ENCODE results near the gene MAP3K7.

The MAP3K7 gene

GRCh38 chr6:90478278-90478677 lies 108.6 kb downstream of the MAP3K7 start:
- no peaks in the 10 kb centered on the region for H3K9me3 ChIP-seq (ENCODE audit: severe bottlenecking)
- peak overlapping the region; percentile 19 for H3K27ac ChIP-seq (ENCODE audit: poor library complexity, severe bottlenecking)
- peaks cover 10% of the 10 kb centered on the region for H3K4me1 ChIP-seq (ENCODE audit: insufficient read depth, poor library complexity, severe bottlenecking)
- no peak overlapping the region for H3K4me3 ChIP-seq (ENCODE audit: severe bottlenecking)
- DNase-seq (ENCODE audit: low spot score) (no peak), ATAC-seq (ENCODE audit: low read depth) (no peak)
- H3K36me3 ChIP-seq (ENCODE audit: low read depth), result no peaks in the 10 kb centered on the region
- H3K27me3 ChIP-seq (ENCODE audit: insufficient read depth, poor library complexity, severe bottlenecking), result no peaks in the 10 kb centered on the region
- TF ChIP-seq CTCF (IDR thresholded peaks at IDR 0.05; ENCODE audit: poor library complexity, severe bottlenecking), result no peak

DNA sequence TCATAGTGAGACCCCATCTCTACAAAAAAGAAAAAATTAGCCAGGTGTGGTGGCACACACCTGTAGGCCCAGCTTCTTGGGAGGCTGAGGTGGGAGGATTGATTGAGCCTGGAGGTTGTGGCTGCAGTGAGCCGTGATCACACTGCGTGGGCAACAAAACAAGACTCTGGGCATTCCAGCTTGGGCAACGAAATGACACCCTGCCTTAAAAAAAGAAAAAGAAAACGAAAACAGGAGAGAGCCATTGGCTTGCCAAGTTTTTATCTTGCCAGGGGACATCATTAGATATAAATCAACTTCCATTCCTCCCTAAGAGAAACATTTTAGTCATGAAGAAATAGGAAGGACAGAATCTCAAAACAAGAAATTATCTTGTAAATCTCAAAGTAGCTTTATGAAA lies 109.5 kb downstream of the MAP3K7 start:
- Histone ChIP-seq H3K4me3 (ENCODE audit: severe bottlenecking) (no peak overlapping the region), H3K9me3 (ENCODE audit: severe bottlenecking) (no peaks in the 10 kb centered on the region), H3K27ac (ENCODE audit: poor library complexity, severe bottlenecking) (no peak overlapping the region), H3K36me3 (ENCODE audit: low read depth) (no peaks in the 10 kb centered on the region), H3K27me3 (ENCODE audit: insufficient read depth, poor library complexity, severe bottlenecking) (no peaks in the 10 kb centered on the region), H3K4me1 (ENCODE audit: insufficient read depth, poor library complexity, severe bottlenecking) (peaks cover 10% of the 10 kb centered on the region)
- no peak for DNase-seq (ENCODE audit: low spot score)
- ATAC-seq (ENCODE audit: low read depth), result no peak
- TF ChIP-seq CTCF (IDR thresholded peaks at IDR 0.05; ENCODE audit: poor library complexity, severe bottlenecking), result no peak

DNA sequence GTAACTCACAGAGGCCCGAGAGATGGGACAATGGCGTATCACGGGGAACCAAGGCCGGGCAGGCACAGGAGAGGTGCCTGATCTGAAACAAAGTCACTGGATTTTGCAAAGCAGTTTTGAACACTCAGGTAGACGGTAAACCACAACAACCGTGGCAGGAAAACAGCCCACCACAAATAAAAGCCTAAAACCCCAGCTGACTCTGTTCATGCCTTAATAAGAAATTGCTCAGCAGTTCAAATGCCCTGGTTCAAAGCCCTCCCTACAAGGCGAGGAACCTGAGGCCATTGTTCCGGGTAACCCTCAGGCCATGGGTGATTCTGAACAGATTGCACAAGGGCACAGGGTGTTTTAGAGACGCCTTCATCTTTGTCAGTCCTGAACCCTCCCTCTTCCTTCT lies 114.2 kb downstream of the MAP3K7 start:
- TF ChIP-seq CTCF (IDR thresholded peaks at IDR 0.05; ENCODE audit: poor library complexity, severe bottlenecking), result no peak
- Histone ChIP-seq H3K4me1 (ENCODE audit: insufficient read depth, poor library complexity, severe bottlenecking) (peaks cover 9% of the 10 kb centered on the region), H3K36me3 (ENCODE audit: low read depth) (no peaks in the 10 kb centered on the region), H3K27ac (ENCODE audit: poor library complexity, severe bottlenecking) (no peak overlapping the region), H3K27me3 (ENCODE audit: insufficient read depth, poor library complexity, severe bottlenecking) (no peaks in the 10 kb centered on the region), H3K9me3 (ENCODE audit: severe bottlenecking) (no peaks in the 10 kb centered on the region), H3K4me3 (ENCODE audit: severe bottlenecking) (no peak overlapping the region)
- ATAC-seq (ENCODE audit: low read depth) (no peak), DNase-seq (ENCODE audit: low spot score) (no peak)

DNA sequence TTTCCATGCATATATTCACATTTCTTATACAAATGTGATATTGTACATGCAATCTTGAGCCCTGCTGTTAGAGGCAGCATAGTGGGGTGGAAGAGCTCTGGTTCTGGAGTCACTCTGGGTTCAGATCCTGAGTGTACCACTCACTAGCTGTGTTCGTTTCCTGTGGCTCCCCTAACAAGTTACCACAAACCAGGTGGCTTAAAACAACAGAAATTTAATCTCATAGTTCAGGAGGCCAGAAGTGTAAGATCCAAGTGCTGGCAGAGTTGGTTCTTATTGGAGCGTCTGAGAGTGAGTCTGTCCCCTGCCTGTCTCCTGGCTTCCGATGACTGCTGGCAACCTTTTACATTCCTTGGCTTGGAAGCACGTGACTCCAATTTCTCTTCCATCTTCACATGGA lies 115.6 kb downstream of the MAP3K7 start:
- ATAC-seq (ENCODE audit: low read depth) (no peak), DNase-seq (ENCODE audit: low spot score) (no peak)
- Histone ChIP-seq H3K36me3 (ENCODE audit: low read depth) (no peaks in the 10 kb centered on the region), H3K27me3 (ENCODE audit: insufficient read depth, poor library complexity, severe bottlenecking) (no peaks in the 10 kb centered on the region), H3K4me3 (ENCODE audit: severe bottlenecking) (no peak overlapping the region), H3K9me3 (ENCODE audit: severe bottlenecking) (no peaks in the 10 kb centered on the region), H3K4me1 (ENCODE audit: insufficient read depth, poor library complexity, severe bottlenecking) (peaks cover 10% of the 10 kb centered on the region), H3K27ac (ENCODE audit: poor library complexity, severe bottlenecking) (no peak overlapping the region)
- TF ChIP-seq CTCF (IDR thresholded peaks at IDR 0.05; ENCODE audit: poor library complexity, severe bottlenecking), result no peak

GRCh38 chr6:90469906-90470305 lies 117.0 kb downstream of the MAP3K7 start:
- TF ChIP-seq CTCF (IDR thresholded peaks at IDR 0.05; ENCODE audit: poor library complexity, severe bottlenecking), result no peak
- no peaks in the 10 kb centered on the region for H3K36me3 ChIP-seq (ENCODE audit: low read depth)
- H3K9me3 ChIP-seq (ENCODE audit: severe bottlenecking), result no peaks in the 10 kb centered on the region
- no peak overlapping the region for H3K4me3 ChIP-seq (ENCODE audit: severe bottlenecking)
- no peaks in the 10 kb centered on the region for H3K27me3 ChIP-seq (ENCODE audit: insufficient read depth, poor library complexity, severe bottlenecking)
- ATAC-seq (ENCODE audit: low read depth), result no peak
- peaks cover 6% of the 10 kb centered on the region for H3K4me1 ChIP-seq (ENCODE audit: insufficient read depth, poor library complexity, severe bottlenecking)
- no peak for DNase-seq (ENCODE audit: low spot score)
- H3K27ac ChIP-seq (ENCODE audit: poor library complexity, severe bottlenecking), result no peak overlapping the region

Data from RWPE2 (cell line).